ENCODE results near the gene MORN2.

- TF ChIP-seq POLR2AphosphoS5 (IDR thresholded peaks at IDR 0.05; ENCODE audit: low read depth, low read length) (no peak), SIN3A (IDR thresholded peaks at IDR 0.05; ENCODE audit: borderline replicate concordance, insufficient read depth, low read length) (no peak)
Observed at GRCh38 chr2:38830526-38831159, 45.1 kb upstream of the MORN2 start.
